ENCODE results near the gene HSD17B1.

GRCh38 chr17:42536372-42537155 lies 16.2 kb upstream of the HSD17B1 start:
- TF ChIP-seq CTCF (conservative IDR thresholded peaks at IDR 0.05; ENCODE audit: low read depth, low read length) (no peak), EZH2 (IDR thresholded peaks at IDR 0.05; ENCODE audit: low read length, unreplicated experiment) (no peak)

Measured in PC-3 (cell line).